ENCODE measurements around the gene STK25. TPM values are rescaled to one million over a fixed set of nuclear protein-coding genes. Genes with fewer than 3 reads are reported as not detected.

The STK25 gene
- total RNA-seq, 4 donors from 2014 or later, result 407 to 555 (median 524) TPM

DNA sequence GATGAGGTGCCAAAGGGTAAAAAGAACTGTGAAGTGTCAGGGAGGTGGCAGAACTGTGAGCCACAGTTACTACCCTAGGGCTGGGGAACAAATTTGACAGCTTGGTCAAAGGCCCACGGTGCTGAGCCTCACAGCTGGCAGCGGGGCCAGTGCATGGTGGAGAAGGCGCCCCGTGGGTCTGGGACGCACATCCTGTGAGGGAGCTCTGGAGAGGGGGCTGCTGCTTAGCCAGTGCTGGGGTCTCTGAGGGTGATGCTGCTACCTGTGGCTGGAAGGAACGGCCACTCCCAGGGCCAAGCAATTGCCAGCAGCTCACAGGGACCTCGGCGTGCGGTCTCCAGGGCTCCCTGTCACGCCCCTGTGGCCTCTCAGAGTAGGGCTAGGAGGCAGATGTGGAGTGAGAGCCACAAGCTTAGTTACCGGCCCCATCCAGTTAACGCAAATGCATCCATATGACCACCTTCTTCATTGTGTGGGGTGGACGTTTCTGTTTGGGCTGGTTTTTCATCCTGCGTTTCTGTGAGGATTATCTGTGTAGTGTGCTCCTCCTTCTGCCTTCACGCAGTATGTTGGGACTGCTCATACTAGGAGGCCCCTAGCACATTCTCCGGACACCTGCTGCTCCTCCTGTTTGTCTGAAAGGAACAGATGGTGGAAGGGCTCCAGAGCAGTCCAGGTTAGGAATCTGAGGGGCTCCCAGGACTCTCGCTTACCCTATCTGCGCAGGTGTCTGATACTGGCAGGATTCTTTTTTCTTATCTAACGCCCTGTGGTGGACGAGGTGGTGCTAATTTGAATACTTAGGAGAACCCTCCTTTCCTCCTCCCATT is 26.0 kb downstream of the STK25 start:
- ATAC-seq, result no peak
- in situ Hi-C loops (cut with MboI; ENCODE audit: low sequenced_read_pairs in 4 of 4), result no loop called here
- no peak overlapping the region for H3K27ac ChIP-seq
- no peaks in the 10 kb centered on the region for H3K27me3 ChIP-seq
- TF ChIP-seq, protein P1, sequence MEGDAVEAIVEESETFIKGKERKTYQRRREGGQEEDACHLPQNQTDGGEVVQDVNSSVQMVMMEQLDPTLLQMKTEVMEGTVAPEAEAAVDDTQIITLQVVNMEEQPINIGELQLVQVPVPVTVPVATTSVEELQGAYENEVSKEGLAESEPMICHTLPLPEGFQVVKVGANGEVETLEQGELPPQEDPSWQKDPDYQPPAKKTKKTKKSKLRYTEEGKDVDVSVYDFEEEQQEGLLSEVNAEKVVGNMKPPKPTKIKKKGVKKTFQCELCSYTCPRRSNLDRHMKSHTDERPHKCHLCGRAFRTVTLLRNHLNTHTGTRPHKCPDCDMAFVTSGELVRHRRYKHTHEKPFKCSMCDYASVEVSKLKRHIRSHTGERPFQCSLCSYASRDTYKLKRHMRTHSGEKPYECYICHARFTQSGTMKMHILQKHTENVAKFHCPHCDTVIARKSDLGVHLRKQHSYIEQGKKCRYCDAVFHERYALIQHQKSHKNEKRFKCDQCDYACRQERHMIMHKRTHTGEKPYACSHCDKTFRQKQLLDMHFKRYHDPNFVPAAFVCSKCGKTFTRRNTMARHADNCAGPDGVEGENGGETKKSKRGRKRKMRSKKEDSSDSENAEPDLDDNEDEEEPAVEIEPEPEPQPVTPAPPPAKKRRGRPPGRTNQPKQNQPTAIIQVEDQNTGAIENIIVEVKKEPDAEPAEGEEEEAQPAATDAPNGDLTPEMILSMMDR (IDR thresholded peaks at IDR 0.05 in 4 of 5, conservative IDR thresholded peaks at IDR 0.05 in 1 of 5), result no peak
- no peak for TF ChIP-seq POLR2A (IDR thresholded peaks at IDR 0.05)
- H3K4me3 ChIP-seq, result no peak overlapping the region
- intact Hi-C loops (cut with DNase I; ENCODE audit: low total_unique reads), result loop anchor here (10.0 kb wide), 1 partner anchor 398 kb away; no protein-coding TSS in a partner anchor
- no peaks in the 10 kb centered on the region for H3K9me3 ChIP-seq
- peaks cover 0 to 10% of the 10 kb centered on the region in 2 donors for H3K36me3 ChIP-seq
- H3K4me1 ChIP-seq, result no peaks in the 10 kb centered on the region
- no peak for DNase-seq

DNA sequence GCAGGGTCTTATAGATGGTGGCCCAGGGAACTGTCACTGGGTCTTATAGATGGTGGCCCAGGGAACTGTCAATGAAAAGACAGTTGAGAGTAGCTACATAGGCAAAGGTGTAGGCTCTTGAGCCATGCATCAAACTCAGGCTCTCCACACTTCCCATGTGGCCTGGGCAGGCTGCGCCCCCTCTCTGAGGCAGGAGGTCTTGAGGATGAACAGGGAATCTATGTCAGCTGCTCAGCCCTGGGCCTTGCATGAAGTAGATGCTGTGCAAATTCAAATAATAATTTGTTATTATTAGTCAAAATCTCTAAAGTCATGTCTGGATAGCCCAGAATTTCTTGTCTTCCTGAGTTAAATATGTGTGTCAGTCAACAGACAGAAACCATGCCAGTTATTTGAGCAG is 26.7 kb downstream of the STK25 start:
- H3K27ac ChIP-seq, result no peak overlapping the region
- intact Hi-C loops (cut with DNase I; ENCODE audit: low total_unique reads), result loop anchor here (10.0 kb wide), 1 partner anchor 397 kb away; no protein-coding TSS in a partner anchor
- in situ Hi-C loops (cut with MboI; ENCODE audit: low sequenced_read_pairs in 4 of 4), result no loop called here
- H3K9me3 ChIP-seq, result no peaks in the 10 kb centered on the region
- no peak overlapping the region for H3K4me3 ChIP-seq
- H3K27me3 ChIP-seq, result no peaks in the 10 kb centered on the region
- DNase-seq, result no peak
- peaks cover 0 to 10% of the 10 kb centered on the region in 2 donors for H3K36me3 ChIP-seq
- ATAC-seq, result no peak
- TF ChIP-seq, protein P1 (IDR thresholded peaks at IDR 0.05 in 4 of 5, conservative IDR thresholded peaks at IDR 0.05 in 1 of 5), result no peak
- no peak for TF ChIP-seq POLR2A (IDR thresholded peaks at IDR 0.05)
- H3K4me1 ChIP-seq, result no peaks in the 10 kb centered on the region

DNA sequence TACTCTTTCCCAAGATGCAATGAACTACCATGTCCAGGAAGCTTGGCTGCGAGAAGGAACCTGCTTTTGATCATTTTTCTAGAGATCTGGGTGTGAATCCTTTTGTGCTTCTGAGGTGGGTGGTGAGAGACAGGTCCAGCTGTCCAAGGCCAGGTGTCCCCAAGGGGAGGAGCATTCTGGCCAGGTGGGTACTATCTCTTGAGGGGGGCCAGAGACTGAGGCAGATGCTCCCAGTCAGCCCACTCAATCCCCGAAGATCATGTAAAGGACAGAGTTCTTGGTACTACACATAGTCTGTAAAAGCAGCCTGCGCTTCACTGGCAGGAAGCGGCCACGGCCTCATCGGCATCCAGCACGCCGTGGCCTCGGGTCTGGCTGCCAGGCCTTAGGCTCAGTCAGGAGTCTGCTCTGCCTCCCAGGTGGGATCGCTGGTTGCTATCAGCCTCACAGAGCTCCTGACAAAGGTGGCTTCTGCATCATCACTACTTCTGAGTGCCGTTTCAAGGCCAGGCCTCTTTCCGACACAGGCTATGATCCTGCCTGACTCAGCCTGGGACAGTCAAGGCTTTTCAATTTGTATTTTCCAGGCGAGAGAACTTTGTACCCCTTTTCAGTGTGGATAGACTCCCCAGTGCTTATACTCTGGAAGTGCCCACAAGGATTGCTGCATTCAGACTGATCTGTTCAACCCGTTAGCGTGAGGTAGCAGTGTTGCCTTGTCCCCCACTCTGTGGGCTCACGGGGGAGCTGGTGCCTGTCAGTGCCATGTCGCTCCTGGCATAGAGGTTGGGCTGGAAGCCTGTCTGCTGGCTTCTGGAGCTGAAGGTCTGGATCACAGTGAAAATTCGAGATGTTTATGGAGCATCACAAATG is 29.1 kb downstream of the STK25 start:
- ATAC-seq (no peak), DNase-seq (no peak)
- intact Hi-C loops (cut with DNase I; ENCODE audit: low total_unique reads) (no loop called here), in situ Hi-C loops (cut with MboI; ENCODE audit: low sequenced_read_pairs in 4 of 4) (no loop called here)
- Histone ChIP-seq H3K9me3 (no peaks in the 10 kb centered on the region), H3K36me3 (peaks cover 0 to 10% of the 10 kb centered on the region in 2 donors), H3K4me1 (no peaks in the 10 kb centered on the region), H3K27me3 (no peaks in the 10 kb centered on the region), H3K27ac (no peak overlapping the region), H3K4me3 (no peak overlapping the region)
- TF ChIP-seq, protein P1 (IDR thresholded peaks at IDR 0.05 in 4 of 5, conservative IDR thresholded peaks at IDR 0.05 in 1 of 5), result no peak
- no peak for TF ChIP-seq POLR2A (IDR thresholded peaks at IDR 0.05)

DNA sequence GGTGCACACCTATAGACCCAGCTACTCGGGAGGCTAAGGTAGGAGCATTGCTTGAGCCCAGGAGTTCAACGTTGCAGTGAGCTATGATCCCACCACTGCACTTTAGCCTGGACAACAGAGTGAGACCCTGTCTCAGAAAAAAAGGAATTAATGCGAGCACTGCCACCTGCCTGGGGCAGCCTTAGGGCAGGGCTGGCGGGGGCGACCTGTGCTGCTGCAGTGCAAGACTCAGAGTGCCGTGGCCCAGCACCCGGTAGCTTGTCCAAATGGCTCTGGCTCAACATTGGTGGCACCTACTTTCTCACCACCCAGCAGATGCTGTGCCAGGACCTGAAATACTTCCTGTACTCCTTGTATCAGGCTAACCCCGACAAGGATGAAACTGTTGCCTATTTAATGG is 30.2 kb downstream of the STK25 start:
- no peaks in the 10 kb centered on the region for H3K4me1 ChIP-seq
- intact Hi-C loops (cut with DNase I; ENCODE audit: low total_unique reads) (no loop called here), in situ Hi-C loops (cut with MboI; ENCODE audit: low sequenced_read_pairs in 4 of 4) (no loop called here)
- no peak for ATAC-seq
- H3K36me3 ChIP-seq, result peaks cover 0 to 10% of the 10 kb centered on the region in 2 donors
- no peaks in the 10 kb centered on the region for H3K9me3 ChIP-seq
- no peak for DNase-seq
- H3K4me3 ChIP-seq, result no peak overlapping the region
- TF ChIP-seq, protein P1 (IDR thresholded peaks at IDR 0.05 in 4 of 5, conservative IDR thresholded peaks at IDR 0.05 in 1 of 5), result no peak
- no peak for TF ChIP-seq POLR2A (IDR thresholded peaks at IDR 0.05)
- no peak overlapping the region for H3K27ac ChIP-seq
- H3K27me3 ChIP-seq, result no peaks in the 10 kb centered on the region
